Measurements from ENCODE around the gene AMT.
"Not testable (repeated sequence)": the region's sequence is repeated elsewhere in the genome, so short reads cannot be mapped to it uniquely, and the experiment has no call there.

- TF ChIP-seq CTCF (IDR thresholded peaks at IDR 0.05; ENCODE audit: low read depth, low read length); POLR2A (IDR thresholded peaks at IDR 0.05; ENCODE audit: extremely low read depth, insufficient read length); MYC (IDR thresholded peaks at IDR 0.05; ENCODE audit: low read depth, low read length): not testable (repeated sequence)
These were observed 31.0 kb downstream of the AMT start for GRCh38 chr3:49391310-49391709.
